Type B pancreatic cell (in vitro differentiated cells): ENCODE data around the gene GLIS2. TPM values are rescaled to one million over a fixed set of nuclear protein-coding genes. Genes with fewer than 3 reads are reported as not detected.

Experiments used
- DNase-seq: peaks from one replicate; pipeline ENCODE4 v3.0.0; 2021; ENCODE audit warnings: mixed read lengths; ENCODE audit not compliant: unreplicated experiment; ENCODE audit errors: extremely low spot score
- H3K27ac Mint-ChIP-seq: 2 replicates; pipeline ENCODE4 v1.8.0; 2021; ENCODE audit warnings: mild to moderate bottlenecking, mixed read lengths
- H3K27me3 Mint-ChIP-seq: 2 replicates; pipeline ENCODE4 v1.8.0; 2021; ENCODE audit warnings: mixed read lengths
- H3K36me3 Mint-ChIP-seq: 2 replicates; pipeline ENCODE4 v1.8.0; 2021; ENCODE audit warnings: mixed read lengths
- H3K4me1 Mint-ChIP-seq: one replicate; pipeline ENCODE4 v1.8.0; 2021; ENCODE audit warnings: mixed read lengths; ENCODE audit not compliant: unreplicated experiment
- H3K4me3 Mint-ChIP-seq: 2 replicates; pipeline ENCODE4 v1.8.0; 2021; ENCODE audit warnings: mild to moderate bottlenecking, mixed read lengths
- H3K9me3 Mint-ChIP-seq: 2 replicates; pipeline ENCODE4 v1.8.0; 2021; ENCODE audit warnings: mixed read lengths
- CTCF ChIP-seq: fragments of 200-600 bp; sonication (generic); conservative IDR thresholded peaks from 2 replicates; pipeline ENCODE4 v1.5.0; 2021; ENCODE audit warnings: antibody characterized with exemption, mild to moderate bottlenecking
- total RNA-seq: library from RNA; stranded (reverse); gene quantifications from 2 replicates; pipeline ENCODE4 v1.2.1, GENCODE V29; 2021; ENCODE audit warnings: low replicate concordance

Gene GLIS2
- total RNA-seq, 1 donor from 2014 or later, result 23.0 TPM

- Mint-ChIP-seq H3K36me3 (no peaks in the 10 kb centered on the region), H3K27me3 (no peaks in the 10 kb centered on the region), H3K4me3 (peak overlapping the region; percentile 89), H3K27ac (no peak overlapping the region), H3K4me1 (peaks cover 20% of the 10 kb centered on the region), H3K9me3 (no peaks in the 10 kb centered on the region)
- no peak for TF ChIP-seq CTCF
- DNase-seq, result no peak
Measured at GRCh38 chr16:4372001-4372577, 56.2 kb downstream of the GLIS2 start.

- no peaks in the 10 kb centered on the region for H3K27me3 Mint-ChIP-seq
- H3K36me3 Mint-ChIP-seq, result no peaks in the 10 kb centered on the region
- H3K27ac Mint-ChIP-seq, result no peak overlapping the region
- H3K4me3 Mint-ChIP-seq, result peak overlapping the region; percentile 89
- no peaks in the 10 kb centered on the region for H3K9me3 Mint-ChIP-seq
- DNase-seq, result no peak
- TF ChIP-seq CTCF, result no peak
- peaks cover 21% of the 10 kb centered on the region for H3K4me1 Mint-ChIP-seq
Measured at GRCh38 chr16:4372578-4373355, 56.9 kb downstream of the GLIS2 start.

GRCh38 chr16:4373356-4373908 is 57.6 kb downstream of the GLIS2 start:
- H3K4me3 Mint-ChIP-seq, result peak overlapping the region; percentile 89
- no peak for TF ChIP-seq CTCF

GRCh38 chr16:4373909-4374742 is 58.3 kb downstream of the GLIS2 start:
- peaks cover 24% of the 10 kb centered on the region for H3K4me1 Mint-ChIP-seq
- no peaks in the 10 kb centered on the region for H3K36me3 Mint-ChIP-seq
- DNase-seq, result no peak
- peak overlapping the region; percentile 88 for H3K27ac Mint-ChIP-seq
- no peak for TF ChIP-seq CTCF
- H3K9me3 Mint-ChIP-seq, result no peaks in the 10 kb centered on the region
- peak overlapping the region; percentile 89 for H3K4me3 Mint-ChIP-seq
- no peaks in the 10 kb centered on the region for H3K27me3 Mint-ChIP-seq

More at GRCh38 chr16:4373356-4373908, 57.6 kb downstream of the GLIS2 start:
- no peak for DNase-seq
- Mint-ChIP-seq H3K36me3 (no peaks in the 10 kb centered on the region), H3K27me3 (no peaks in the 10 kb centered on the region), H3K27ac (peak overlapping the region; percentile 88), H3K4me1 (peaks cover 24% of the 10 kb centered on the region), H3K9me3 (no peaks in the 10 kb centered on the region)

GRCh38 chr16:4375717-4376116 is 59.9 kb downstream of the GLIS2 start:
- Mint-ChIP-seq H3K27ac (peak overlapping the region; percentile 88), H3K27me3 (no peaks in the 10 kb centered on the region), H3K4me3 (peak overlapping the region; percentile 59), H3K4me1 (peaks cover 24% of the 10 kb centered on the region), H3K36me3 (no peaks in the 10 kb centered on the region), H3K9me3 (no peaks in the 10 kb centered on the region)
- DNase-seq, result no peak
- TF ChIP-seq CTCF, result no peak
